Activated CD8-positive, alpha-beta T cell treated with anti-CD3 and anti-CD28 coated beads, Interleukin-2, amount 10 ng/mL, durations not matched to agents 7 days and 5 days (primary cell): ENCODE measurements around the gene RSPH6A. TPM values are rescaled to one million over a fixed set of nuclear protein-coding genes. Genes with fewer than 3 reads are reported as not detected.
"Not testable (repeated sequence)": the region's sequence is repeated elsewhere in the genome, so short reads cannot be mapped to it uniquely, and the experiment has no call there.

Source experiments
- ATAC-seq: fragments of 150-1000 bp; cut with Tn5 transposase; one replicate; pipeline ENCODE4 v1.10.0; 2021; ENCODE audit warnings: moderate library complexity
- CTCF ChIA-PET: fragments of 350-600 bp; sonication (Branson Sonifier 250); formaldehyde crosslinking; loops from one replicate; lab custom pipeline; 2021; ENCODE audit warnings: antibody characterized with exemption; lab: Charles Lee
- POLR2A ChIA-PET: fragments of 350-600 bp; sonication (Branson Sonifier 250); formaldehyde crosslinking; loops from one replicate; lab custom pipeline; 2021; ENCODE audit warnings: antibody characterized with exemption; lab: Charles Lee
- DNase-seq: peaks from one replicate; pipeline ENCODE4 v3.0.0-alpha.2; 2020
- H3K27ac Mint-ChIP-seq: one replicate; pipeline ENCODE4 v1.8.0; 2021; ENCODE audit warnings: mild to moderate bottlenecking, mixed read lengths
- H3K27me3 Mint-ChIP-seq: one replicate; pipeline ENCODE4 v1.8.0; 2021; ENCODE audit warnings: low read depth, mixed read lengths
- H3K36me3 Mint-ChIP-seq: one replicate; pipeline ENCODE4 v1.8.0; 2021; ENCODE audit warnings: low read depth, mixed read lengths
- H3K4me1 Mint-ChIP-seq: one replicate; pipeline ENCODE4 v1.8.0; 2021; ENCODE audit warnings: low read depth, mixed read lengths
- H3K4me3 Mint-ChIP-seq: one replicate; pipeline ENCODE4 v1.8.0; 2021; ENCODE audit warnings: mild to moderate bottlenecking, mixed read lengths
- H3K9me3 Mint-ChIP-seq: one replicate; pipeline ENCODE4 v1.8.0; 2022; ENCODE audit warnings: mixed read lengths; ENCODE audit not compliant: insufficient read depth
- total RNA-seq, 2 experiments: library from RNA; stranded (reverse); gene quantifications; one replicate each; pipeline ENCODE4 v1.2.3, GENCODE V29; 2021

The RSPH6A gene
- total RNA-seq, 2 experiments from 2014 or later = 0.55 to 0.68 TPM

GRCh38 chr19:45799541-45799940 lies 15.6 kb downstream of the RSPH6A start:
- not testable (repeated sequence) for H3K36me3 Mint-ChIP-seq, ATAC-seq, DNase-seq, H3K9me3 Mint-ChIP-seq, H3K4me3 Mint-ChIP-seq, H3K27ac Mint-ChIP-seq, H3K4me1 Mint-ChIP-seq
- H3K27me3 Mint-ChIP-seq = peaks cover 33% of the 10 kb centered on the region
- ChIA-PET CTCF (interaction anchor here (0.6 to 9.6 kb wide), 20 partner anchors 8 to 215 kb away, joined by 3 to 238 read pairs (median 5); partner anchors contain the start of genes OPA3, QPCTL, RSPH6A and SIX5), POLR2A (interaction anchor here (1.2 kb wide), 1 partner anchor 30 kb away, joined by 8 read pairs; the partner anchor contains the start of gene SIX5)

GRCh38 chr19:45798995-45799517 lies 16.1 kb downstream of the RSPH6A start:
- ATAC-seq = peak; percentile 66
- POLR2A ChIA-PET = interaction anchor here (1.2 kb wide), 1 partner anchor 30 kb away, joined by 8 read pairs; the partner anchor contains the start of gene SIX5
- no peak overlapping the region for H3K27ac Mint-ChIP-seq

GRCh38 chr19:45794627-45795026 lies 20.5 kb downstream of the RSPH6A start:
- Mint-ChIP-seq H3K27me3 (peaks cover 42% of the 10 kb centered on the region), H3K4me3 (no peak overlapping the region), H3K27ac (no peak overlapping the region), H3K4me1 (peaks cover 32% of the 10 kb centered on the region), H3K36me3 (peaks cover 7% of the 10 kb centered on the region), H3K9me3 (no peaks in the 10 kb centered on the region)
- ChIA-PET POLR2A (no interaction called here), CTCF (interaction anchor here (2.2 to 8.2 kb wide), 2 partner anchors 23 to 25 kb away, joined by 8 to 62 read pairs; partner anchors contain the start of gene SIX5)
- DNase-seq (no peak), ATAC-seq (no peak)

More at GRCh38 chr19:45798995-45799517, 16.1 kb downstream of the RSPH6A start:
- Mint-ChIP-seq H3K27me3 (peaks cover 34% of the 10 kb centered on the region), H3K9me3 (no peaks in the 10 kb centered on the region), H3K4me3 (no peak overlapping the region), H3K36me3 (no peaks in the 10 kb centered on the region), H3K4me1 (peaks cover 5% of the 10 kb centered on the region)
- CTCF ChIA-PET = interaction anchor here (0.6 to 9.6 kb wide), 21 partner anchors 8 to 214 kb away, joined by 3 to 238 read pairs (median 5); partner anchors contain the start of genes OPA3, QPCTL, RSPH6A and SIX5
- peak; percentile 65 for DNase-seq

GRCh38 chr19:45793876-45794275 lies 21.2 kb downstream of the RSPH6A start:
- DNase-seq = no peak
- Mint-ChIP-seq H3K9me3 (no peaks in the 10 kb centered on the region), H3K36me3 (peaks cover 15% of the 10 kb centered on the region), H3K27me3 (peaks cover 46% of the 10 kb centered on the region), H3K4me1 (peaks cover 29% of the 10 kb centered on the region), H3K27ac (no peak overlapping the region), H3K4me3 (no peak overlapping the region)
- ChIA-PET CTCF (interaction anchor here (2.5 to 8.2 kb wide), 2 partner anchors 15 to 25 kb away, joined by 8 to 62 read pairs; partner anchors contain the start of gene SIX5), POLR2A (no interaction called here)
- ATAC-seq = no peak

GRCh38 chr19:45793178-45793564 lies 21.9 kb downstream of the RSPH6A start:
- H3K27me3 Mint-ChIP-seq = peaks cover 50% of the 10 kb centered on the region

GRCh38 chr19:45792470-45793177 lies 22.5 kb downstream of the RSPH6A start, which contains the start of gene DMWD:
TSS of gene DMWD (minus strand) at chr19:45792845. CDS start at chr19:45792756, 89 bp downstream.
- Mint-ChIP-seq H3K36me3 (peaks cover 24% of the 10 kb centered on the region), H3K4me3 (peak within 1 kb of the TSS; percentile 82), H3K27me3 (peaks cover 49% of the 10 kb centered on the region), H3K27ac (peak within 1 kb of the TSS; percentile 84), H3K4me1 (peaks cover 27% of the 10 kb centered on the region), H3K9me3 (no peaks in the 10 kb centered on the region)
- CTCF ChIA-PET = interaction anchor here (1.0 to 8.2 kb wide), 6 partner anchors 14 to 100 kb away, joined by 3 to 62 read pairs (median 6); partner anchors contain the start of genes QPCTL and SIX5
- POLR2A ChIA-PET = interaction anchor here (0.6 to 1.2 kb wide), 2 partner anchors 62 to 76 kb away, joined by 4 read pairs; partner anchors contain the start of gene FBXO46
- ATAC-seq (peak; percentile 85), DNase-seq (peak; percentile 100)

More at GRCh38 chr19:45793178-45793564, 21.9 kb downstream of the RSPH6A start:
- H3K4me3 Mint-ChIP-seq = peak overlapping the region; percentile 73
- peaks cover 22% of the 10 kb centered on the region for H3K36me3 Mint-ChIP-seq
- DNase-seq (no peak), ATAC-seq (no peak)
- ChIA-PET POLR2A (interaction anchor here (0.6 kb wide), 1 partner anchor 77 kb away, joined by 4 read pairs; no protein-coding TSS in a partner anchor), CTCF (interaction anchor here (1.0 to 8.2 kb wide), 4 partner anchors 14 to 101 kb away, joined by 3 to 62 read pairs (median 10); partner anchors contain the start of genes QPCTL and SIX5)
- H3K9me3 Mint-ChIP-seq = no peaks in the 10 kb centered on the region
- H3K27ac Mint-ChIP-seq = peak overlapping the region; percentile 84
- peaks cover 27% of the 10 kb centered on the region for H3K4me1 Mint-ChIP-seq

- peak; percentile 38 for DNase-seq
- POLR2A ChIA-PET = interaction anchor here (0.5 to 1.2 kb wide), 3 partner anchors 22 to 124 kb away, joined by 3 to 6 read pairs (median 4); partner anchors contain the start of genes FBXO46, GIPR and SIX5
- H3K4me3 Mint-ChIP-seq = peak overlapping the region; percentile 82
Measured at GRCh38 chr19:45791744-45792469, 23.2 kb downstream of the RSPH6A start.

GRCh38 chr19:45790942-45791341 lies 24.2 kb downstream of the RSPH6A start:
- Mint-ChIP-seq H3K9me3 (no peaks in the 10 kb centered on the region), H3K27ac (peak overlapping the region; percentile 8), H3K27me3 (peaks cover 55% of the 10 kb centered on the region), H3K4me1 (peaks cover 27% of the 10 kb centered on the region), H3K36me3 (peaks cover 30% of the 10 kb centered on the region), H3K4me3 (peak overlapping the region; percentile 82)
- DNase-seq (peak; percentile 72), ATAC-seq (no peak)
- ChIA-PET POLR2A (interaction anchor here (1.1 to 1.2 kb wide), 2 partner anchors 21 to 60 kb away, joined by 4 to 6 read pairs; partner anchors contain the start of genes FBXO46 and SIX5), CTCF (interaction anchor here (0.8 to 8.2 kb wide), 6 partner anchors 9 to 98 kb away, joined by 3 to 62 read pairs (median 6); partner anchors contain the start of genes QPCTL and SIX5)

More at GRCh38 chr19:45791744-45792469, 23.2 kb downstream of the RSPH6A start:
- ATAC-seq = no peak
- Mint-ChIP-seq H3K27me3 (peaks cover 54% of the 10 kb centered on the region), H3K9me3 (no peaks in the 10 kb centered on the region), H3K27ac (peak overlapping the region; percentile 84), H3K36me3 (peaks cover 24% of the 10 kb centered on the region), H3K4me1 (peaks cover 27% of the 10 kb centered on the region)
- CTCF ChIA-PET = interaction anchor here (1.0 to 8.2 kb wide), 8 partner anchors 8 to 99 kb away, joined by 3 to 62 read pairs (median 6); partner anchors contain the start of genes QPCTL and SIX5

- Mint-ChIP-seq H3K4me3 (no peak overlapping the region), H3K27me3 (peaks cover 46% of the 10 kb centered on the region), H3K27ac (no peak overlapping the region), H3K36me3 (peaks cover 30% of the 10 kb centered on the region), H3K9me3 (no peaks in the 10 kb centered on the region), H3K4me1 (peaks cover 27% of the 10 kb centered on the region)
- DNase-seq = no peak
- ChIA-PET CTCF (interaction anchor here (0.6 to 8.2 kb wide), 5 partner anchors 10 to 224 kb away, joined by 3 to 62 read pairs (median 3); partner anchors contain the start of gene SIX5), POLR2A (no interaction called here)
- ATAC-seq = no peak
Measured at GRCh38 chr19:45789035-45789786, 25.9 kb downstream of the RSPH6A start.

- Mint-ChIP-seq H3K4me1 (peaks cover 12% of the 10 kb centered on the region), H3K27me3 (peaks cover 30% of the 10 kb centered on the region), H3K27ac (no peak overlapping the region), H3K4me3 (no peak overlapping the region), H3K36me3 (peaks cover 30% of the 10 kb centered on the region), H3K9me3 (no peaks in the 10 kb centered on the region)
- CTCF ChIA-PET = interaction anchor here (1.3 kb wide), 1 partner anchor 13 kb away, joined by 4 read pairs; no protein-coding TSS in a partner anchor
- no peak for ATAC-seq
- DNase-seq = no peak
- POLR2A ChIA-PET = no interaction called here
Measured at GRCh38 chr19:45786533-45786894, 28.6 kb downstream of the RSPH6A start.
